ENCODE results near the gene TRIP11. TPM values are rescaled to one million over a fixed set of nuclear protein-coding genes. Genes with fewer than 3 reads are reported as not detected.

The TRIP11 gene
- total RNA-seq, 1 donor from 2014 or later, result 92.7 TPM

DNA sequence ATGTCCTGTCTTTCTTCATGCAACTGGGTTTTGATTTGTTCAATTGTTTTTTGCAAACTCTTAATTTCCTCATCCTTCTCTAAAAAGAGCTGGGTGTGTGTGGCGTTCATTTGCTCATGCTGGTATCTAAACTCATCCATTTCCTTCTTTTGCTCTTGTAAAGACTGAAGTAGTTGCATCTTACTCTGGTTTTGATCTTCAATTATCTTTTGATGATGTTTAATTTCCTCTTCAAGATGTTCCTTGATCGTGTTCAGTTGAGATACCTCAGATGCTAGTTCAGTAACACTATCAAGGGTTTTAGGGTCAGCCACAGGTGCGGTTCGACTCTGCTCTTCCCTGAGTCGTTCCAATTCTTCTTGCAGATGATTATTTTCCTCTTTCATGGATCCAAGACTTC, 34.8 kb downstream of the TRIP11 start:
- Mint-ChIP-seq H3K27me3 (ENCODE audit: low read depth) (no peaks in the 10 kb centered on the region), H3K9me3 (ENCODE audit: low read depth) (no peaks in the 10 kb centered on the region), H3K4me1 (ENCODE audit: low read depth) (peaks cover 26% of the 10 kb centered on the region), H3K4me3 (ENCODE audit: unreplicated experiment) (no peak overlapping the region), H3K27ac (ENCODE audit: unreplicated experiment) (no peak overlapping the region), H3K36me3 (ENCODE audit: low read depth) (peaks cover 41% of the 10 kb centered on the region)
- TF ChIP-seq, protein P1, sequence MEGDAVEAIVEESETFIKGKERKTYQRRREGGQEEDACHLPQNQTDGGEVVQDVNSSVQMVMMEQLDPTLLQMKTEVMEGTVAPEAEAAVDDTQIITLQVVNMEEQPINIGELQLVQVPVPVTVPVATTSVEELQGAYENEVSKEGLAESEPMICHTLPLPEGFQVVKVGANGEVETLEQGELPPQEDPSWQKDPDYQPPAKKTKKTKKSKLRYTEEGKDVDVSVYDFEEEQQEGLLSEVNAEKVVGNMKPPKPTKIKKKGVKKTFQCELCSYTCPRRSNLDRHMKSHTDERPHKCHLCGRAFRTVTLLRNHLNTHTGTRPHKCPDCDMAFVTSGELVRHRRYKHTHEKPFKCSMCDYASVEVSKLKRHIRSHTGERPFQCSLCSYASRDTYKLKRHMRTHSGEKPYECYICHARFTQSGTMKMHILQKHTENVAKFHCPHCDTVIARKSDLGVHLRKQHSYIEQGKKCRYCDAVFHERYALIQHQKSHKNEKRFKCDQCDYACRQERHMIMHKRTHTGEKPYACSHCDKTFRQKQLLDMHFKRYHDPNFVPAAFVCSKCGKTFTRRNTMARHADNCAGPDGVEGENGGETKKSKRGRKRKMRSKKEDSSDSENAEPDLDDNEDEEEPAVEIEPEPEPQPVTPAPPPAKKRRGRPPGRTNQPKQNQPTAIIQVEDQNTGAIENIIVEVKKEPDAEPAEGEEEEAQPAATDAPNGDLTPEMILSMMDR (IDR thresholded peaks at IDR 0.05), result no peak
- no peak for DNase-seq (ENCODE audit: low spot score)

DNA sequence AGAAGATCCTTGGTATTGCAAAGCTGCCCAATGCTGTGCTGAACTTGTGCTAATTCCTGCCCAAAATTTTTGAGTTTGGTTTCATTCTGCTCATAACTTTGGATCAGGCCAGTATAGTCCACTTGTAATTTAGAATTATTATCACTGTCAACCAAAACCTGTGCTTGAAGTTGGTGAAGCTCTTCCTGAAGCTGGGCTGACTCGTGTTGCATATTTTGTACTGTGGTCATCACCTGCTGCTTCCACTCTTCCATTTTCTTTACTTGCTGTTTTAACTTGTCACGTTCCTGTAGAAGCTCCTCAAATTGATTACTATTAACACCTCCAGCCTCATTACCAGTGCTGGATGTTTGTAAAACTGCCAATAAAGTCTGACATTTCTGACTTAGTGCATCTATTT, 35.8 kb downstream of the TRIP11 start:
- DNase-seq (ENCODE audit: low spot score), result no peak
- no peak overlapping the region for H3K4me3 Mint-ChIP-seq (ENCODE audit: unreplicated experiment)
- peaks cover 39% of the 10 kb centered on the region for H3K36me3 Mint-ChIP-seq (ENCODE audit: low read depth)
- H3K27me3 Mint-ChIP-seq (ENCODE audit: low read depth), result no peaks in the 10 kb centered on the region
- TF ChIP-seq, protein P1 (IDR thresholded peaks at IDR 0.05), result no peak
- H3K9me3 Mint-ChIP-seq (ENCODE audit: low read depth), result no peaks in the 10 kb centered on the region
- H3K4me1 Mint-ChIP-seq (ENCODE audit: low read depth), result peaks cover 27% of the 10 kb centered on the region
- no peak overlapping the region for H3K27ac Mint-ChIP-seq (ENCODE audit: unreplicated experiment)

DNA sequence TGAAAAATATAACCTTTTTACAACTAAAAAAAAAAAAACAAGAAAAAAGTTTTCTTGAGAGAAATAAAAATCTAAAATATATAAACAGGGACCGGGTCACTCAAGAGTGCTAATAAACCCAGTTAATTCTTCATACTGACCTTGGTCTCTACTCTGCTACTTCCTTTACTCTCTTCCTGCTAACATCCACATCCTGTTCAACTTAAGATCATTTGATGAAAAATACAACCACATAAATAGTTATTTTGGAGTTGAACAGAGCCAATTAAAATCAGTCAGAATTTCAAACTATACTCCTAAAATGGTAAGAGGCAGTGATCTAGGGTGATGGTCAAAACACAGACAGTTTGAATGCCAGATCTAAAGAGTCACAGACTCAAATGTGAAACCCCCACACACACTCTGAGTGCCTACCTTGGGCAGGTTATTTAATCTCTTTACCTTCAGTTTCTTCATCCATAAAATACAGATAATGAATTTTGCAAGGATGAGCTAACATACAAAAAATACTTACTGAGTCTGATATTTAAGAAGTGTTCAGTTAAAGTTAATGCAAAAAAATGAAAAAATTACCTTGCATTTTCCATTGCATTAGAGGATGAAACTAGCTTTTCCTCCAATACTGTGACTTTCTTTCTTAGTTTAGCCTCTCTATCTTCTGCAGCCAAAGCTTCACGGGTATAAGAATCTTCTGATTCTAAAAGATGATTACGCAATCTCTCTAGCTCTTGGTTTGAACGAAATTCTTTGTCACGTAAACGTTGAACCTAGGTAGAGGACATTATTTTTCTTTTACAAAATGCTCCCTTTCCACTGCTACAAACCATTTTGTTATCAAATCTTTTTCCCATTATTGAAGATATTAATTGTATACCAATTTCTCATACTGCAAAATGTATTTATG, 40.9 kb downstream of the TRIP11 start:
- peaks cover 21% of the 10 kb centered on the region for H3K36me3 Mint-ChIP-seq (ENCODE audit: low read depth)
- peaks cover 45% of the 10 kb centered on the region for H3K4me1 Mint-ChIP-seq (ENCODE audit: low read depth)
- no peaks in the 10 kb centered on the region for H3K27me3 Mint-ChIP-seq (ENCODE audit: low read depth)
- no peak overlapping the region for H3K4me3 Mint-ChIP-seq (ENCODE audit: unreplicated experiment)
- TF ChIP-seq, protein P1 (IDR thresholded peaks at IDR 0.05), result no peak
- H3K27ac Mint-ChIP-seq (ENCODE audit: unreplicated experiment), result peak overlapping the region; percentile 24
- DNase-seq (ENCODE audit: low spot score), result no peak
- H3K9me3 Mint-ChIP-seq (ENCODE audit: low read depth), result no peaks in the 10 kb centered on the region

DNA sequence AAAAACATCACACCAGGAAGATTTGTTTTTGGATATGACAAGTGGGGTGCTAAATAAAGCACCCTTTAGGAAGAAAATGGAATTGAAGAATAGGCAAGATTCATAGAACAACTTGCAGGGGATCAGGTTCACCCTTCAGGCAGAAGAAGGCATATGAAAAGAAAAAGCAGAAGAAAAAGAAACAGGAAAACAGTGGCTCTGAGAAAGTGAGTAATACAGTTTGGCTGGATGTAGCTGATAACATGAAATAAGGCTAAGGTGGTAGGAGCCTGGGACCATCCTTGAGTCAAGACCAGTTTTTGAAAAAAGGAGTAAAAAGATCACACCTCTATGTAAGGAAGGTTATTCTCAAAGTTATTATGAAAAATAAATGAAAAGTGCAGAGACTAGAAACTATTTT, 42.4 kb downstream of the TRIP11 start:
- Mint-ChIP-seq H3K9me3 (ENCODE audit: low read depth) (no peaks in the 10 kb centered on the region), H3K4me3 (ENCODE audit: unreplicated experiment) (no peak overlapping the region), H3K27me3 (ENCODE audit: low read depth) (no peaks in the 10 kb centered on the region), H3K27ac (ENCODE audit: unreplicated experiment) (peak overlapping the region; percentile 82), H3K36me3 (ENCODE audit: low read depth) (peaks cover 20% of the 10 kb centered on the region), H3K4me1 (ENCODE audit: low read depth) (peaks cover 38% of the 10 kb centered on the region)
- no peak for DNase-seq (ENCODE audit: low spot score)
- TF ChIP-seq, protein P1 (IDR thresholded peaks at IDR 0.05), result no peak

DNA sequence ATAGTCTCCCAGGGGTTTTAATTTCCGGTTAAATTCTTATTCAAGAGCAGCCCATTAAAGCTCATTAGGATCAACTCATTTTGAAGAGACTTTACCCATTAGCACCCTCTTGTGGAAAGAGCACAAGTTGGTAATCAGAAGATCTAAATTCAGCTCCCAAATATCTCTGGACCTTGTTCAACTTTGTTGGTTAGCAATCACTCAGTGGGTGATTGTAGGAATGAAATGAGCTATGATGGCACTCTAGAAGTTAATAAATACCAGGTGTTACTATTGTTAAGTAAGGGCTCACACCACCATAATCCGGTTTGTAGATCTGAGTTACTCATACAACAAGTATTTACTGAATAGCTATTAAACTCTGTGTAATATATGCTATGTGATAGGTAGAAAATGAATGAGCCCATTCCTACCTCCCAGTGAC, 42.9 kb downstream of the TRIP11 start:
- peaks cover 38% of the 10 kb centered on the region for H3K4me1 Mint-ChIP-seq (ENCODE audit: low read depth)
- H3K27me3 Mint-ChIP-seq (ENCODE audit: low read depth), result no peaks in the 10 kb centered on the region
- peak overlapping the region; percentile 82 for H3K27ac Mint-ChIP-seq (ENCODE audit: unreplicated experiment)
- TF ChIP-seq, protein P1 (IDR thresholded peaks at IDR 0.05), result peak; percentile 93
- H3K9me3 Mint-ChIP-seq (ENCODE audit: low read depth), result no peaks in the 10 kb centered on the region
- no peak for DNase-seq (ENCODE audit: low spot score)
- H3K36me3 Mint-ChIP-seq (ENCODE audit: low read depth), result peaks cover 24% of the 10 kb centered on the region
- H3K4me3 Mint-ChIP-seq (ENCODE audit: unreplicated experiment), result no peak overlapping the region
